Prostate gland (tissue), 2 donors: ENCODE measurements around the gene ARHGEF28.

Experiments used
- POLR2A ChIP-seq: fragments of 450-650 bp; IDR thresholded peaks from one replicate; pipeline ENCODE4 v1.6.1; 2016; ENCODE audit warnings: antibody characterized with exemption, mild to moderate bottlenecking
- TF ChIP-seq, protein P1 (sequence below), 4 experiments: fragments of 200-600 bp in 2 of 4; fragments of 450-650 bp in 2 of 4; sonication (generic) in 2 of 4; IDR thresholded peaks; 1 replicate in 3 of 4; 2 replicates in 1 of 4; pipeline ENCODE4 v1.5.1; 2016 to 2019; ENCODE audit warnings: antibody characterized with exemption in 4 of 4, mild to moderate bottlenecking in 2 of 4, moderate library complexity in 2 of 4

DNA sequence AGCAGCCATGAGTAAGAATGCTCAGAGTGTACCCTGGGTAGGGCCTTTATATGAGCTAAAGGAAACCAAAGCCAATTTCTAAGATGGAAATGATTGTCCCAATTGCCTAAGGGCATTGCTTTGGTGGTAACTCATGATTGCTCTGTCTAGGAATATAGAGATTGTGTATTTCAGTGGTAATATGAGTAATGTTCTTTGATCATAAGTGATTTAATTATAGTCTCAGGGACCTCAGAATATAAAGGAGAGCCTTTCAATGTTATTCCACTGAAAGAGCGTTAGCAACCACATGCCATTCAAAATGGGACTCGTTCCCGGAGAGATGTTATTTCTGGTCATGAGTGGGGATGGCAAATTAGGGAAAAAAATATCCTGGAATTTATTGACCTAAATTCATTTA lies 340.5 kb downstream of the ARHGEF28 start:
- TF ChIP-seq, protein P1, sequence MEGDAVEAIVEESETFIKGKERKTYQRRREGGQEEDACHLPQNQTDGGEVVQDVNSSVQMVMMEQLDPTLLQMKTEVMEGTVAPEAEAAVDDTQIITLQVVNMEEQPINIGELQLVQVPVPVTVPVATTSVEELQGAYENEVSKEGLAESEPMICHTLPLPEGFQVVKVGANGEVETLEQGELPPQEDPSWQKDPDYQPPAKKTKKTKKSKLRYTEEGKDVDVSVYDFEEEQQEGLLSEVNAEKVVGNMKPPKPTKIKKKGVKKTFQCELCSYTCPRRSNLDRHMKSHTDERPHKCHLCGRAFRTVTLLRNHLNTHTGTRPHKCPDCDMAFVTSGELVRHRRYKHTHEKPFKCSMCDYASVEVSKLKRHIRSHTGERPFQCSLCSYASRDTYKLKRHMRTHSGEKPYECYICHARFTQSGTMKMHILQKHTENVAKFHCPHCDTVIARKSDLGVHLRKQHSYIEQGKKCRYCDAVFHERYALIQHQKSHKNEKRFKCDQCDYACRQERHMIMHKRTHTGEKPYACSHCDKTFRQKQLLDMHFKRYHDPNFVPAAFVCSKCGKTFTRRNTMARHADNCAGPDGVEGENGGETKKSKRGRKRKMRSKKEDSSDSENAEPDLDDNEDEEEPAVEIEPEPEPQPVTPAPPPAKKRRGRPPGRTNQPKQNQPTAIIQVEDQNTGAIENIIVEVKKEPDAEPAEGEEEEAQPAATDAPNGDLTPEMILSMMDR (IDR thresholded peaks at IDR 0.05), result no peak
- TF ChIP-seq POLR2A, result no peak
